HG03066 (cell line): Measurements from ENCODE around the gene MAN1A2.

ENCODE experiments used
- ATAC-seq: cut with Tn5 transposase; IDR thresholded peaks from one replicate; pipeline ENCODE4 v1.9.1; 2021; ENCODE audit warnings: low read depth; ENCODE audit not compliant: unreplicated experiment

MAN1A2 gene

DNA sequence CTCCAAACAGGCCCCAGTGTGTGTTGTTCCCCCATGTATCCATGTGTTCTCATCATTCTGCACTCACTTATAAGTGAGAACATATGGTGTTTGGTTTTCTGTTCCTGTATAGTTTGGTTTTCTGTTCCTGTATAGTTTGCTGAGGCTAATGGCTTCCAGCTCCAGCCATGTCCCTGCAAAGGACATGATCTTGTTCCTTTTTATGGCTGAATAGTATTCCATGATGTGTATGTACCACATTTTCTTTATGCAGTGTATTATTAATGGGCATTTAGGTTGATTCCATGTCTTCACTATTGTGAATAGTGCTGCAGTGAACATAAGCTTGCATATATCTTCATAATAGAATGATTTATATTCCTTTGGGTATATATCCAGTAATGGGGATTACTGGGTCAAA lies 111.8 kb downstream of the MAN1A2 start:
- no peak for ATAC-seq

DNA sequence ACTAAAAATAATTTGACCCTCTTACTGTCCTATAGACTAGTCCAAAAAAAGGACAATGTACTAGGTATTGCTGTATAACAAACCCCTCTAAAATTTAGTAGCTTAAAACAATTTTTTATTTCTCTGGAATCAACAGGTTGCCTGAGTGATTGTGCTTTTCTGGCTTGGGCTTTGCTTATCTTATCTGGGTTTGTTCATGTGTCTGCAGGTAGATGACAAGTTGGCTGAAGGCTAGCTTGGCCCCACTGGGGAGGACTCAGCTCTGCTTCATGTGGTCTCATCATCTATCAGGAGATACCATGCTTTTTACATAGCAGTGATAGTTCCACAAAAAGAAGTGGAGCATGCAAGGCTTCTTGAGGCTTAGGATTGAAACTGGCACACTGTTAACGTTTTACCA lies 114.2 kb downstream of the MAN1A2 start:
- ATAC-seq, result no peak

DNA sequence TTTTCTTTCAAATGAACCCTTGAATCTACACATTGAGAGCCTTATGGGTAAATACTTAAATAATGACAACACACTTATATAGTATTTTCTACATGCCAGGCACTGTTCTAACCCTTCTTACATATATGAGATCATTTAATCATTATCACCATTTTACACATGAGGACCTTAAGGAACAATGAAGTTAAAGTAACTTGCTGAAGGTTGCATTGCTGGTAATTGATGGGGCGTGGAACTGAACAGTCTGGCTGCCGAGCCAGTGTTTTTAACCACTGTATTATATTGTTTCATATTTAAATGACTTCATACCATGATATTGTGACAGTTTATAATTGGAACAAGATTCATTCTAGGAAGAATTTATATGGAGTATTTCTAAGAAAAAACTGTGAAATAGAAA lies 126.7 kb downstream of the MAN1A2 start:
- ATAC-seq, result no peak

DNA sequence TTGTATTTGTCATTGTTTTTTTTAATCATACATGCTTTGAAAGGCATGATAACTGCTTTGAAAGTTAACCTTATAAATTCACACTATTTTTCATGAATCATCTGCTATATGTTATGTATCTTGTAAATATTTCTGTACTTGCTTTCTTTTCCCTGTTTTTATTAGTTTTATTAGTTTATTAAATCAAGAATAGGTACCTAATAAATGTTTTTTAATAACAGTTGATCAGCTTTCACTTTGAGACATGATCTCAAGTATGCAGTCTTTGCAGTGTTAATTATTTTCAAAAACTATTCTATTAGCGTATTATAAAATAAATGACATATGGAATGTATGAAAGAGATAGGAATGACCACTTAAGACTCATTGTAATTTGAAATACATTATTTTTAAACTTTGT lies 127.8 kb downstream of the MAN1A2 start:
- ATAC-seq, result no peak

DNA sequence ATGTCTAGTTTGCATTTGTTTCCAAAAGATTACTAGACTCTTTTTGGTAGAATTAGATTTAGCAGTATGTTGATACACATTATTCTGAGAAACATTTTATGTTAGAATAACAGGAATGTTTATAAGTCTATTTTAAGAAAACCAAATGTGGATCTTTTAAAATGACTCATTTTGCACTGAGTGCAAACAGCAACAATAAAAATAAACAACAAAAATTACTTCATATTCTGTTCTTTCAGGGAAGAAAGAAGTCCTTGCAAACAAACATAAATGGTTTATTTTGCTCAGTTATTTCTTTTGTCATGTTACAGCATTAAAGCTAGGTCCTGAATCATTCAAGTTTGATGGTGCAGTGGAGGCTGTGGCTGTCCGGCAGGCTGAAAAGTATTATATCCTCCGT lies 131.8 kb downstream of the MAN1A2 start:
- no peak for ATAC-seq

DNA sequence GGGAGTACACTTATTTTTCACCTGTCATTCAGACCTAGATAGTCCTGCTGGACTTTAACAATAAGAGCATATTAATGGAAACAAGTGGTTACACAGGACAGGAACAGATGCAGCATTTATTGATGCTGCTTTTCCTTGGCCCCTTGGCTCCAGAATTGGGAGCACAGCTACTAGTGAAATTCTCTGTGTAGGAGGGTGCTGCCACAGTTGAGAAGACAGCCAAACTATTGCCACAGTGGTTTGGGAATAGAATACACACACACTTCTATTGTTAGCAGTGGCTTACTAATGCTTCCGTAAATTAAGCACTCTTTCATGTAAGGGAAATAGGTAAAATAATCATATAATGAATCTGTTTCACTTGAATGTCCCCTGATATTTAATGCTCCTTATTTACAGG lies 133.3 kb downstream of the MAN1A2 start:
- no peak for ATAC-seq

DNA sequence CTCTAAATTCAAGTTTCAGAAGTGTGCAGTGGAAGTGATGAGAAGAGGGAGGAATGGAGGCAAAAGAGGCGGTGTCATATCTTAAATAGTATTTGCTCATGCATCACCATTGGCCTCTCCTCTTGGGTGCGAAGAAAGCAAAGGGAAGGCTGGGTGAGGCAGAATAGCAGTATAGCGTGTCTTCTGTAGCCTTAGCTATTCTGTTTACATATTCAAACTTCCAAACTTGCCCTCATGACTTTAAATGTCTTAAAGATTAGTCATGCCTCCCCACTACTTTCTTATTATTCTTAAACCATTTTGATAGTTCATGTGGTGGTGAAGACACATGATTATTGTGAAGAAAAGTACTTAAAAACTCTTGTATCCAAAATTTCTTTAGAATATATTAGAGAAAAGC lies 134.0 kb downstream of the MAN1A2 start:
- no peak for ATAC-seq

DNA sequence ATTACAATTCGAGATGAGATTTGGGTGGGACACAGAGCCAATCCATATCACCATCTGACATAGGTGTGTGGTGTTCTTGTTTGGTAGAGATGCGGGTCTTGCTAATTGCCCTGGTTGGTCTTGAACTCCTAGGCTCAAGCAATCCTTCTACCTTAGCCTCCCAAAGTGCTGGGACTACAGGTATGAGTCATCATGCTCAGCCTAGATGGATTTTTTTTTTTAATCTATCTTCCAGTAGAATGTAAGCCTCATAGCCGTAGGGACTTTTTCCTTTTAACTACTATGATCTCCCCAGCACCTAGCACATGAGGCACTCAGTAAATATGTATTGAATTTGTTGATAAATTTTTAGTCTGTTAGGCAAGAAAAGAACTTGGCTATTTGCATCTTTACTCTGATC lies 144.0 kb downstream of the MAN1A2 start:
- no peak for ATAC-seq

DNA sequence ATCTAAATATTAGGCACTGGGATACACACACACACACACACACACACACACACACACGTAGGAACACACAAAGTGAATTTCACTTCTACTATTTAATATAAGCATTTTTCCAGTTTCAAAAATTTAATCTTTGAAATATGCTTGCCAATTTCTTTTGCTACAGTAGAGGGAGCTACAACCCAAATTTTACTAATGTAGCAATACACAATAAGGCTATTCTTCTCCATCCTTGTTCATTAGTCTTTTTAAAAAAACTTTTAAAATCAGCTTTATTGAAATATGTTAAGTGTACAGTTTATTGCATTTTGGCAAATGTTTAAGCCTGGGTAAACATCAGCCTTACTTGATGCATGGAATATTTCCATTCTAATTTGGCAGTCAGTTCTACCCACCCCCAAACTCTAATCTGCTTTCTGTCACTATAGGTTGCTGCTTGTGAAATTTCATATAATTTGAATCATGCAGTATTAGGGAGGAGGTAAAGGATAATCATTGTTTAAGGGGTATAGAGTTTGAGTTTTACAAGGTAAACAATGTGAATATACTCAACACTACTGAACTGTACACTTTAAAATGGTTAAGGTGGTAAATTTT lies 145.6 kb downstream of the MAN1A2 start:
- no peak for ATAC-seq

GRCh38 chr1:117523111-117523510 lies 155.9 kb downstream of the MAN1A2 start:
- no peak for ATAC-seq

DNA sequence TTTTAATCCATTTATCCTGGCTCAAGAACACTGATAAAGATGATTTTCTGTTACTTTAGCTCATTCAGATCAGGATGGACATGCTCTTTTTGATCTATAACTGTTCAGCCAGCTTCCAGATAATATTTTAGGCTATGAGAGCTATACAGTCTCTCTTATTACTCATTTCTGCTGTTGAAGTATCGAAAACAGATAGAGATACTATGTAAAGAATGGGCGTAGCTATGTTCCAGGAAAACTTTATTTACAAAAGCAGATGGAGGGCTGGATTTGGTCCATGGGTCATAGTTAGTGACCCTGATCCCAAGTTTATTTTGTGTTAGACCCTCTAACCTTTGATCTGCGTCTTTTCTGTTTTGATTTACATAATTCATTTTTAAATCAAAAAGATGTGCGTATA lies 159.8 kb downstream of the MAN1A2 start:
- no peak for ATAC-seq

- no peak for ATAC-seq
Measured at GRCh38 chr1:117527566-117528102, 160.4 kb downstream of the MAN1A2 start.

DNA sequence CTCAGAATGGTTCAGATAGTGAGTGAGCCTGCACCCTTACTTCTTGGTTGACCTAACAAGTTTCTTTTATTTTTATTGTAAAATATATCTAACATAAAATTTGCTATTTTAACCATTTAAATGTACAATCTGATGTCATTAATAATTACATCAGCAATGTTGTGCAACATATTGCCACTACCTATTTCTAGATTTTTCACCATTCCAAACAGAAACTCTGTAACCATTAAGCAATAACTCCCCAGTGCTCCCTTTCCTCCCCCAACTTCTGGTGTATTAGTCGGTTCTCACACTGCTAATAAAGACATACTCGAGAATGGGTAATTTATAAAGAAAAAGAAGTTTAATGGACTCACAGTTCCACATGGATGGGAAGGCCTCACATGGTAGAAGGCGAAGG lies 162.4 kb downstream of the MAN1A2 start:
- no peak for ATAC-seq

GRCh38 chr1:117531222-117531621 lies 164.0 kb downstream of the MAN1A2 start:
- no peak for ATAC-seq

DNA sequence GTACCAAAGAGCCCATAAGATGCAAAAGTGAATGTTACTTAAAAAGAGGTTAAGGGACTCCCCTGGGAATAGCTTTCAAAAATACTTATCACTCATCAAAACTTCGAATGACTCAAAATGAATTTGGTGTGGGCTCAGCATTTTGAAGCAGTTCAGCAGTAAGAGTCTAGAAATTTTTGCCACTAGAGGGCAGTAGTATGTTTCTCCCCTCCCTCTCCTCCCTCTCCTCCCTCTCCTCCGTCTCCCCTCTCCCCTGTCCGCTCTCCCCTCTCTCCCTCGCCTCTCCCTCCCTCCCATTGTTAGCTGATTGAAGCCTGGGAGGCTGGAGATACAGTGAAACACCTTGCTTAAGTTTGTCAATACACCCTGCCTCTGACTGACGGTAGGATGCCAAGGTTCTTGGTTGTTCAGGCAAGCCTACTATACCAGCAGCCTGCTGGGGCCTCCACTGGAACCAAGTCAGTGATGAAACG lies 167.8 kb downstream of the MAN1A2 start:
- peak; percentile 73 for ATAC-seq

DNA sequence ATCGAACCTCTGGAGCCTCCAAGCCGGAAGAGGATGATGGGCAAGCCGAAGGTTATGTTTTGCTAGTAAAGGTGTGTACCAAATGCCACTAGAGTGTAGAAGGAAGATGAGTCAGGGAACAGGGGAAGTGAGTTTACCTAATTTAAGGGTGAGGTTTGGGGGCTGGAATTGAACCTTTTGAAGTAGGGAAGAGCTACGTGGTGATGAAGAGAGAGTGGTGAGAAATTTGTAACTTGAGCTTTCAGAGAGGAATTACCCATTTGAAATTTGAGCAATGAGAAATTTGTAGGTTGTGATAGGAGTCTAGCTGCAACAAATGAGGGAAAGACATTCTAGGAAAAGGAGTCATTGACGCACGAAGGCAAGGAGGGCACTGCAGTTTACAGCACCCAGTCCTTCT lies 168.6 kb downstream of the MAN1A2 start:
- ATAC-seq, result no peak

DNA sequence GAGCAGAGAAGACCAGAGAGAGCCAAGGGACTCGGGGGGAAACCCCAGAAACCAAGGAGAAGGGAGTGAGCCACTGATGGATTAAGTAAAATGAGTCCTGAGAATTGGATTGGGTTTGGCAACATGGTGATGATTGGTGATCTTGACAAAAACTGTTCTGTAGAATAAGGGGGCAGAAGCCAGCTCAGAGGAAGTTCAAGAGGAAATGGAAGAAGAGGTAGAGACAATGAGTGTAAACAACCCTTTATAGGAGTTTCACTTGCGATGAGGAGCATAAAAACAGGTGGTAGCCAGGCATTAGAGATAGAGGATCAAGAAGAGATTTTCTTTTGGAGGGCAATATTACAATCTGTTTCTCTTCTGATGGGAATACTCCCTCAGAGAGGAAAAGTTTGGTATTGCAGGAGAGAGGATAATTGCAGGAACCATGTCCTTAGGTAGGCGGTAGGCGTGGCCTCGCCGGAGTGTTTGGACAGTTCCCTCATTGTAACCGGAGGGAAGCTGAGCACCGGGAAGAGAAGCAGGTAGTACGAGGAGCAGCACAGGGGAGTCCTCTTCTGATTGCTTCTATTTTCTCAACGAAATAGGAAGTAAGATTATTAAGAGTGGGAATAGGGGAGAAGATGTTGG lies 170.2 kb downstream of the MAN1A2 start:
- ATAC-seq, result no peak

- ATAC-seq, result no peak
Measured at GRCh38 chr1:117540532-117540931, 173.3 kb downstream of the MAN1A2 start.

DNA sequence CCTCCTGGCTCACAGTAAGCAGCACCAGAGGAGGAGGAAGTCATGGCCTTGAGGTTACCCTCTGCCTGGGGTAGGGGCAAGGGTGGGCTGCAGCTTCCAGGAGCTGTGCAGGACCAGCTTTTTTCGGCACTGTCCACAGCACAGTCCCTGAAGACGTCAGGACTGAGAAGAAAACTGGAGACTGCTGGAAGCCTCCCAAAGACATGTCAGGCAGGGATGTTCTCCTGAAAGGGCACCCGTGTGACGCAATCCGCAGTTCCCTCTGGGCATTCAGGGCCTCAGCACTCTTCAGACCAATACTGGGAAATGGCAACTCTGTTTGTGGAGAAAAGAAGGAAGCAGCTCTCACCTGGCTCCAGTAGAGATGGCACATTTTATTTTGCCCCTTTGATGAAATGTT lies 173.8 kb downstream of the MAN1A2 start:
- ATAC-seq, result no peak

DNA sequence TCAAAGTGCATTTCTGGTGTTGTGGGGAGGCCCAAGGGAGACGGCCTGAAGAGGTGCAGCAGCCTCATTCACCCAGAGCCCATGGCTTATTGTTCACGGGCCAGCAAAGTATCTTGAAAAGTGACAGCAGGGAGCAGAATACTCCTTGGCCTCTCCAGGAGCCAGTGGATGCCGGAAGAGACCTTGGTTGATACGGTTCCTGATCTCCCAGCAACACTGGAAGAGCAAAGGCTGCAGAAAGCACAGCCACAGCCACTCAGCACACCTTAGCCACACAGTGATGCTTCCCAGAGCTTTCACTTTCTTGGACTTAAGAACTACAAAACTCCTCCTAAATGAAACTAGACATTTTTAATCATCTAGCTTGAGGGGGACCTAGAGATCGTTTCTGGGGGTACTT lies 174.3 kb downstream of the MAN1A2 start:
- ATAC-seq, result no peak

GRCh38 chr1:117544509-117545109 lies 177.4 kb downstream of the MAN1A2 start:
- ATAC-seq, result no peak

DNA sequence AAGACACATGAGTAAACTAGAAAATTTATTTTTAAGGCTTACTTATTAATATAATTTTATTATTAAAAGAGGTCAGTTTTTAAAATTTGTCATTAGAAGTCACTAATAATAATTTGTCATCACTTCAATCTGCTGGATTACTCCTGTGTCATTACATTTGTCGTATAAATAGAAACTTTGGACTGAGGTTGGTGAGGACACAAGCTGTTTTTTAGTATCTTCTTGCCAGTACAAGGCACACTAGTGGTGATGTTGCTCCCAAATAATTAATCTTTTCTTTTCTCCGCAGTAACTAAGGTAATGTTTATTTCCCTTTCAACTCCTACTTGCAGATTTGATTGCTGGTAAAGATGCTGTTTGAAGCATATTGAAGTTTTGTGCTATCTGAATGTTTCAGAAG lies 179.2 kb downstream of the MAN1A2 start:
- no peak for ATAC-seq
